SK-N-SH (cell line): Measurements from ENCODE around the gene COL21A1. TPM values are rescaled to one million over a fixed set of nuclear protein-coding genes. Genes with fewer than 3 reads are reported as not detected.

ENCODE experiments used
- CTCF ChIA-PET: fragments of 300-600, 350-600 bp; formaldehyde crosslinking; extraction: SDS; loops from one replicate; lab custom pipeline; 2021; lab: Yijun Ruan, JAX
- POLR2A ChIA-PET: fragments of 350-600 bp; sonication (Branson Sonifier 250); formaldehyde crosslinking; extraction: SDS; loops from one replicate; lab custom pipeline; 2020; ENCODE audit warnings: antibody characterized with exemption, inconsistent platforms; lab: Yijun Ruan, JAX
- DNase-seq: peaks from one replicate; pipeline ENCODE4 v3.0.0; 2012
- H2AFZ ChIP-seq: fragments of 200-600 bp; sonication (generic); 2 replicates; pipeline ENCODE4 v1.8.1; 2016; ENCODE audit warnings: antibody characterized with exemption, mild to moderate bottlenecking, low read depth
- H3F3A ChIP-seq: fragments of 200-600 bp; sonication (generic); replicated peaks from 2 replicates; pipeline ENCODE3; 2016; ENCODE audit warnings: antibody characterized with exemption, mild to moderate bottlenecking; ENCODE audit not compliant: insufficient read depth
- H3K27ac ChIP-seq, 2 experiments: fragments of 200-500 bp in 1 of 2; fragments of 200-600 bp in 1 of 2; sonication (Bioruptor generic) in 1 of 2; sonication (generic), shearing (Covaris generic) in 1 of 2; 2 replicates each; pipeline versions ENCODE4 v1.5.1 to v1.6.1; 2014 to 2016; ENCODE audit warnings: low read depth in 2 of 2, inconsistent platforms in 1 of 2, low read length in 1 of 2, mild to moderate bottlenecking in 1 of 2, mixed read lengths in 1 of 2
- H3K27me3 ChIP-seq: fragments of 200-600 bp; sonication (generic), shearing (Covaris generic); 2 replicates; pipeline ENCODE4 v1.6.1; 2016; ENCODE audit warnings: mixed run types; ENCODE audit not compliant: insufficient read depth
- H3K36me3 ChIP-seq, 2 experiments: fragments of 200-500 bp in 1 of 2; fragments of 200-600 bp in 1 of 2; sonication (Bioruptor generic) in 1 of 2; sonication (generic) in 1 of 2; replicated peaks in 1 of 2; 2 replicates each; pipeline versions ENCODE3 to v1.5.1; 2014 to 2016; ENCODE audit warnings: low read length in 1 of 2, mild to moderate bottlenecking in 1 of 2; ENCODE audit not compliant: insufficient read depth in 2 of 2, control insufficient read depth in 1 of 2
- H3K4me1 ChIP-seq, 2 experiments: fragments of 200-500 bp in 1 of 2; fragments of 200-600 bp in 1 of 2; sonication (Bioruptor generic) in 1 of 2; sonication (generic), shearing (Covaris generic) in 1 of 2; 2 replicates each; pipeline versions ENCODE4 v1.5.1 to v1.6.1; 2014 to 2016; ENCODE audit warnings: low read depth in 1 of 2, low read length in 1 of 2, mixed run types in 1 of 2; ENCODE audit not compliant: insufficient read depth in 2 of 2, control insufficient read depth in 1 of 2
- H3K4me2 ChIP-seq: fragments of 200-600 bp; sonication (generic), shearing (Covaris generic); 2 replicates; pipeline ENCODE4 v1.6.1; 2017; ENCODE audit warnings: mixed run types
- H3K4me3 ChIP-seq, 2 experiments: fragments of 200-500 bp in 1 of 2; fragments of 200-600 bp in 1 of 2; sonication (Bioruptor generic) in 1 of 2; sonication (generic), shearing (Covaris generic) in 1 of 2; 2 replicates each; pipeline versions ENCODE4 v1.5.1 to v1.8.1; 2014 to 2016; ENCODE audit warnings: low read depth in 2 of 2, inconsistent platforms in 1 of 2, low read length in 1 of 2, mild to moderate bottlenecking in 1 of 2, mixed read lengths in 1 of 2, moderate library complexity in 1 of 2
- H3K79me2 ChIP-seq: fragments of 200-600 bp; sonication (generic); 2 replicates; pipeline ENCODE4 v1.8.1; 2017; ENCODE audit warnings: mild to moderate bottlenecking; ENCODE audit not compliant: insufficient read depth
- H3K9ac ChIP-seq: fragments of 200-600 bp; sonication (generic); 2 replicates; pipeline ENCODE4 v1.6.1; 2017; ENCODE audit warnings: mixed run types
- H3K9me2 ChIP-seq: fragments of 200-600 bp; sonication (generic); 2 replicates; pipeline ENCODE4 v1.6.1; 2017; ENCODE audit warnings: mixed run types
- H3K9me3 ChIP-seq: fragments of 200-600 bp; sonication (generic); 2 replicates; pipeline ENCODE4 v1.6.1; 2017; ENCODE audit warnings: mixed run types, mild to moderate bottlenecking, moderate library complexity
- H4K20me1 ChIP-seq: fragments of 200-600 bp; sonication (generic); 2 replicates; pipeline ENCODE4 v1.6.1; 2017; ENCODE audit warnings: mild to moderate bottlenecking, mixed run types; ENCODE audit not compliant: insufficient read depth
- FOSL2 ChIP-seq: IDR thresholded peaks from 2 replicates; pipeline ENCODE4 v1.4.0; 2012; ENCODE audit warnings: low read depth, mild to moderate bottlenecking, moderate library complexity, borderline replicate concordance
- GABPA ChIP-seq: IDR thresholded peaks from 2 replicates; pipeline ENCODE4 v1.4.0; 2012; ENCODE audit warnings: low read depth, mild to moderate bottlenecking
- JUND ChIP-seq: IDR thresholded peaks from 2 replicates; pipeline ENCODE4 v1.4.0; 2012
- MEF2A ChIP-seq: IDR thresholded peaks from 2 replicates; pipeline ENCODE4 v1.4.0; 2012; ENCODE audit warnings: low read depth, borderline replicate concordance
- PBX3 ChIP-seq: IDR thresholded peaks from 2 replicates; pipeline ENCODE4; 2012
- POLR2AphosphoS5 ChIP-seq: IDR thresholded peaks from 2 replicates; pipeline ENCODE4 v1.6.1; 2012; ENCODE audit warnings: low read depth, low read length
- REST ChIP-seq: IDR thresholded peaks from 2 replicates; pipeline ENCODE4 v1.6.1; 2012; ENCODE audit warnings: mild to moderate bottlenecking, low read depth, low read length, moderate library complexity
- RFX5 ChIP-seq: IDR thresholded peaks from 2 replicates; pipeline ENCODE4 v1.6.1; 2012; ENCODE audit warnings: mild to moderate bottlenecking, improper control_type of control experiment, low read length
- SIN3A ChIP-seq: IDR thresholded peaks from 2 replicates; pipeline ENCODE4 v1.6.1; 2012; ENCODE audit warnings: low read depth, mild to moderate bottlenecking, low read length, moderate library complexity, borderline replicate concordance
- TEAD4 ChIP-seq: IDR thresholded peaks from 2 replicates; pipeline ENCODE4 v1.4.0; 2012; ENCODE audit warnings: mild to moderate bottlenecking, borderline replicate concordance; ENCODE audit not compliant: insufficient read depth
- USF2 ChIP-seq: fragments of 150-350 bp; IDR thresholded peaks from 2 replicates; pipeline ENCODE4 v1.6.1; 2017; ENCODE audit warnings: antibody characterized with exemption, low read length, low read depth, borderline replicate concordance
- YY1 ChIP-seq: IDR thresholded peaks from 2 replicates; pipeline ENCODE4 v1.4.0; 2012; ENCODE audit warnings: low read depth, mild to moderate bottlenecking
- WGBS: methylation state at CpG from one replicate; pipeline ENCODE4 v1.1.6; 2017; ENCODE audit warnings: low lambda C conversion rate; 5-methylcytosine and 5-hydroxymethylcytosine counted together
- polyA plus RNA-seq, 3 experiments: library from polyadenylated mRNA; depleted of rRNA; stranded (reverse); fragments of >200 nt; gene quantifications; 2 replicates each; pipeline ENCODE4 v1.2.3, GENCODE V29; 2012
- TF ChIP-seq, protein P1 (sequence below): IDR thresholded peaks from 2 replicates; pipeline ENCODE4 v1.4.0; 2012; ENCODE audit warnings: low read depth, borderline replicate concordance
- TF ChIP-seq, protein P2 (sequence below): fragments of 150-350 bp; IDR thresholded peaks from 2 replicates; pipeline ENCODE4 v1.6.1; 2016; ENCODE audit warnings: mild to moderate bottlenecking, low read depth, low read length
- TF ChIP-seq, protein P3 (sequence below): IDR thresholded peaks from 2 replicates; pipeline ENCODE4 v1.4.0; 2012; ENCODE audit warnings: low read depth

The COL21A1 gene
- polyA plus RNA-seq, 1 of the 3 experiments (the other 2 are of a cell fraction): 0.07 TPM

DNA sequence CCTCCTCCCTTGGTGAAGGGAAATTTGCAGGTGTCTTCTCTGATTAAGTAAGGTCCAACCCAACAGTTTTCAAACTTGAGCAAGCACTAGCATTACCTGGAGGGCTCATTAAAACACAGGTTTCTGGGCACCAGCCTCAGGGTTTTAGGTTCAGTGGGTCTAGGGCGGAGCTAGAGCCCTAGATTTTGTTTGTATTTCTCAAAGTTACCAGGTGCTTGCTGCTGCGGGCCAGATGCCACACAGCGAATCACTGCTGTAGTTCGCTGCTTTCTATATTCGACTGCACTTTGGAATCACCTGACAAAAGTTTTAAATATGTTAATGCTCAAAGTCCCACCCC, 869 bp downstream of the COL21A1 start:
- Histone ChIP-seq H2AFZ (no peak overlapping the region), H3K9me2 (no peaks in the 10 kb centered on the region), H3K27me3 (peaks cover 12% of the 10 kb centered on the region; the same call in 1 of the 2 replicates), H3K9ac (no peak overlapping the region), H3K4me2 (no peak overlapping the region), H4K20me1 (no peaks in the 10 kb centered on the region), H3K4me1 (no peaks in the 10 kb centered on the region; a peak in 1 of 4 replicates), H3K4me3 (no peak overlapping the region), H3K27ac (no peak overlapping the region; a peak in 1 of 4 replicates), H3K36me3 (no peaks in the 10 kb centered on the region), H3F3A (no peaks in the 10 kb centered on the region), H3K79me2 (no peaks in the 10 kb centered on the region), H3K9me3 (no peaks in the 10 kb centered on the region)
- TF ChIP-seq YY1: no peak
- no peak for TF ChIP-seq MEF2A
- no peak for TF ChIP-seq POLR2AphosphoS5
- TF ChIP-seq GABPA: no peak
- no peak for TF ChIP-seq PBX3
- no peak for TF ChIP-seq TEAD4
- no peak for TF ChIP-seq RFX5
- no peak for DNase-seq
- CTCF ChIA-PET: no interaction called here
- POLR2A ChIA-PET: no interaction called here
- 44% methylated on average over 5 of the region's 5 CpGs for WGBS

DNA sequence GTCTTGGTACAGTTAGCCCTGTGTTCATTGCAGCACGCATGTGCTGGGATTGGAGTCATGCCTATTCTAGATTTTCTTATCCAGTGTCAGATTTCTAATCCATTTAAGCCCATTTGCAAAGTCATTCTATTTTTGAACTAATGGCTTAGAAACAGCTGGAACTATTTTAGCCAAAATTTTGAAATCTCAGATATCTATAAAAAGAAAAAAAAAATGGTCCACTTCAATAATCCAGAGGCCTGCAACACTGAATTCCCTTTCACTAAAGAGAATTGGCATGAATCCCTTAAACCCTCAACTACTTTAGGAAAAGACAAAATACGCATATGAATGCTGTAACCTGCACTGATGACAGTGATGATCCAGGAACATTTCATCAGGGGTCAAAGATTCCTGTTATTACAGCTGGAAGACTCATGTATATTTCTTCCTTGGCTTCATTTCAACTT, 1.5 kb downstream of the COL21A1 start:
- H3K9ac ChIP-seq: no peak overlapping the region
- no peaks in the 10 kb centered on the region for H3F3A ChIP-seq
- H3K9me2 ChIP-seq: no peaks in the 10 kb centered on the region
- H3K36me3 ChIP-seq: no peaks in the 10 kb centered on the region
- DNase-seq: no peak
- H3K4me1 ChIP-seq: no peaks in the 10 kb centered on the region; a peak in 1 of 4 replicates
- no peak for TF ChIP-seq USF2
- TF ChIP-seq, protein P1, sequence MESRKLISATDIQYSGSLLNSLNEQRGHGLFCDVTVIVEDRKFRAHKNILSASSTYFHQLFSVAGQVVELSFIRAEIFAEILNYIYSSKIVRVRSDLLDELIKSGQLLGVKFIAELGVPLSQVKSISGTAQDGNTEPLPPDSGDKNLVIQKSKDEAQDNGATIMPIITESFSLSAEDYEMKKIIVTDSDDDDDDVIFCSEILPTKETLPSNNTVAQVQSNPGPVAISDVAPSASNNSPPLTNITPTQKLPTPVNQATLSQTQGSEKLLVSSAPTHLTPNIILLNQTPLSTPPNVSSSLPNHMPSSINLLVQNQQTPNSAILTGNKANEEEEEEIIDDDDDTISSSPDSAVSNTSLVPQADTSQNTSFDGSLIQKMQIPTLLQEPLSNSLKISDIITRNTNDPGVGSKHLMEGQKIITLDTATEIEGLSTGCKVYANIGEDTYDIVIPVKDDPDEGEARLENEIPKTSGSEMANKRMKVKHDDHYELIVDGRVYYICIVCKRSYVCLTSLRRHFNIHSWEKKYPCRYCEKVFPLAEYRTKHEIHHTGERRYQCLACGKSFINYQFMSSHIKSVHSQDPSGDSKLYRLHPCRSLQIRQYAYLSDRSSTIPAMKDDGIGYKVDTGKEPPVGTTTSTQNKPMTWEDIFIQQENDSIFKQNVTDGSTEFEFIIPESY: no peak
- TF ChIP-seq, protein P2, sequence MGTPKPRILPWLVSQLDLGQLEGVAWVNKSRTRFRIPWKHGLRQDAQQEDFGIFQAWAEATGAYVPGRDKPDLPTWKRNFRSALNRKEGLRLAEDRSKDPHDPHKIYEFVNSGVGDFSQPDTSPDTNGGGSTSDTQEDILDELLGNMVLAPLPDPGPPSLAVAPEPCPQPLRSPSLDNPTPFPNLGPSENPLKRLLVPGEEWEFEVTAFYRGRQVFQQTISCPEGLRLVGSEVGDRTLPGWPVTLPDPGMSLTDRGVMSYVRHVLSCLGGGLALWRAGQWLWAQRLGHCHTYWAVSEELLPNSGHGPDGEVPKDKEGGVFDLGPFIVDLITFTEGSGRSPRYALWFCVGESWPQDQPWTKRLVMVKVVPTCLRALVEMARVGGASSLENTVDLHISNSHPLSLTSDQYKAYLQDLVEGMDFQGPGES: no peak
- TF ChIP-seq FOSL2: no peak
- TF ChIP-seq, protein P3, sequence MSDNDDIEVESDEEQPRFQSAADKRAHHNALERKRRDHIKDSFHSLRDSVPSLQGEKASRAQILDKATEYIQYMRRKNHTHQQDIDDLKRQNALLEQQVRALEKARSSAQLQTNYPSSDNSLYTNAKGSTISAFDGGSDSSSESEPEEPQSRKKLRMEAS: no peak
- TF ChIP-seq REST: no peak
- no peak for TF ChIP-seq SIN3A
- TF ChIP-seq JUND: no peak
- WGBS: 6% methylated on average over 2 of the region's 2 CpGs
- H3K4me3 ChIP-seq: no peak overlapping the region
- no peaks in the 10 kb centered on the region for H3K79me2 ChIP-seq
- ChIA-PET CTCF (no interaction called here), POLR2A (no interaction called here)
- no peak overlapping the region for H2AFZ ChIP-seq
- peaks cover 12% of the 10 kb centered on the region; the same call in 1 of the 2 replicates for H3K27me3 ChIP-seq
- H4K20me1 ChIP-seq: no peaks in the 10 kb centered on the region
- no peak overlapping the region for H3K4me2 ChIP-seq
- no peaks in the 10 kb centered on the region for H3K9me3 ChIP-seq
- peak overlapping the region in 1 of 2 experiments; percentile 16; a peak in 1 of 4 replicates for H3K27ac ChIP-seq
